Measurements from ENCODE around the gene FMO5.
"Not testable (repeated sequence)": the region's sequence is repeated elsewhere in the genome, so short reads cannot be mapped to it uniquely, and the experiment has no call there.

Gene FMO5, protein sequence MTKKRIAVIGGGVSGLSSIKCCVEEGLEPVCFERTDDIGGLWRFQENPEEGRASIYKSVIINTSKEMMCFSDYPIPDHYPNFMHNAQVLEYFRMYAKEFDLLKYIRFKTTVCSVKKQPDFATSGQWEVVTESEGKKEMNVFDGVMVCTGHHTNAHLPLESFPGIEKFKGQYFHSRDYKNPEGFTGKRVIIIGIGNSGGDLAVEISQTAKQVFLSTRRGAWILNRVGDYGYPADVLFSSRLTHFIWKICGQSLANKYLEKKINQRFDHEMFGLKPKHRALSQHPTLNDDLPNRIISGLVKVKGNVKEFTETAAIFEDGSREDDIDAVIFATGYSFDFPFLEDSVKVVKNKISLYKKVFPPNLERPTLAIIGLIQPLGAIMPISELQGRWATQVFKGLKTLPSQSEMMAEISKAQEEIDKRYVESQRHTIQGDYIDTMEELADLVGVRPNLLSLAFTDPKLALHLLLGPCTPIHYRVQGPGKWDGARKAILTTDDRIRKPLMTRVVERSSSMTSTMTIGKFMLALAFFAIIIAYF

DNA sequence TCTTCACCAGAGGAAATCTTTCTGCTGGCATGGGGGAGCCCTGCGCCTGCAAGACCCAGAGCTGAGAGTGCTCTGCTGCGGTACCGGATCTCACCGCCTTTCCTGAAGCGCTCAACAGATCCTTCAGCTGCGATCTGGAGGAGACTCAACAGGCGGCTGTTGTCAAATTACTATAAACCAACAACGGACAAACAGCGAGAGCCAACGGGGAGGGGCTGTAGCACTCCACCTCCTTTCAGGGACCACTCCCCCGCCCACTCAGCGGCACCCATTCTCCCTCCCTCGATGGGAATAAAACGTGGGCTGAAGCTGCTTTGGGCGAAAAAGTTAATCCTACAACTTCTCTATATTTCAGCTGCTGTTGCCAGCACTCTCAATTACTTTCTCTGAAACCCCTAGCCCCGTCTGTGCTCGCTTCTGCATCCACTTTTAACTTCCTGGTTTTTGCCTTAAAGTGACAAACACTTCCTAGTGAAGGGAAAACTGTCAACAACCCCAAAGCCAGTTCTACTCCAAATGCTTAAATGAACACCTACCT is at the start of gene FMO5:
Gene FMO5, minus strand, starts transcription at position 147 of the 538 bp plus-strand sequence. CDS start 310 bp downstream, outside the sequence.
- peak; percentile 14 for DNase-seq (ENCODE audit: low read depth)

DNA sequence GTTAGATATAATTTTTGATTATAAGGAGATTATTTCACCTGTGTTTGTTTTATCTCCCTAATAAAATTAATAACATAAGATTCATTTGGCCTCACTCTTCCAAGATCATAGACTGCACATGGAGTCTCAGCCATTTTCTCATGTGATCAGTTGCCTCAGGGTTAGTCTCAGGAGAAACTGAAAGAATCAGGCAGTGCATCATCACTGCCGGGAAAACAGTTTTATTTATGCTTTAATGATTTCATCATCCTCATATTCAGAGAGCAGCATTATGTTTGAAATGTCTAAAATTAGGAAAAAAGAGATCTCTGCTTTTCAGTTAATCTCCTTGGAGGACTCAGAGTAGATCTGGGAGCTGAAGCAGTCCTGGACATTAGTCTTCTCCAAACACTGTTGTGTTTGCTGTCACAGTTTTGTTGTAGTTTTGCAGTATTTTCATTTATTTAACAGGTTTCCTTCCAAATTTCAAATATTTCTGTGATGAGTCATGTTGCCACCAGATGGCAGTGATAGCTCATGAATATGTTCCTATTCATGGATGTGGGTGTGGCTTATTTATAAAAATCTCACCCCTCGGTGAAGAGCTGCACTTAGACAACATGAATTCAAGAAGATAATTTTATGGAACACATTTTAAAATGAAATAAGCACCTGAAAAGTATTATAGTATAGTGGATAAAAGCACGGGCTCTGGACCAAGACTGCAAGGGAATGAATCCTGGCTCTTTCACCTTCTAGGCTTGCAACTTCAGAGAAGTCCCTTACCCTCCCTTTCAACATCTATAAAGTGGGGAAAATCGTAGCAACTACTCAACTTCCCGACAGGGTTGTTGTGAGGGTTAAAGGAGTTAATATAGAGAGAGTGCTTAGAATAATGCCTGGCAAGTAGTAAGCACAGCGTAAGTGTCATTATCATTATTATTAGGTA is 48.5 kb upstream of the FMO5 start:
- DNase-seq (ENCODE audit: low read depth) = no peak

DNA sequence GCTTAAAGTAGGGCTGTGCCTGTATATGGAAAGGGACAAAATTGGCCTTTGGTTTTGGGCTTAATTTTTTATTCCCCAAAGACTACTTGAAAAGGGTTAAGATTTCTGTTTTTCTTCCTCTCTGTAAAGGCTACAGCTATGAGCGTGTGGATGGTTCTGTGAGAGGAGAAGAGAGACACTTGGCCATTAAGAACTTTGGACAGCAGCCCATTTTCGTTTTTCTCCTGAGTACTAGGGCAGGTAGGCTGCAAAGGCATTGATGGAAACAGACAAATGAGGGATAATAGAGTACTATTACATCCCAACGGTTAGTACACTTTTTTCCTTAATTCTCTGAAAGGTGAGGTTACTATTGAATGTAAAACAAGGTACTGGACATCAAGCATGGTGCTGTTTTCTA is 46.9 kb upstream of the FMO5 start:
- no peak for DNase-seq (ENCODE audit: low read depth)

DNA sequence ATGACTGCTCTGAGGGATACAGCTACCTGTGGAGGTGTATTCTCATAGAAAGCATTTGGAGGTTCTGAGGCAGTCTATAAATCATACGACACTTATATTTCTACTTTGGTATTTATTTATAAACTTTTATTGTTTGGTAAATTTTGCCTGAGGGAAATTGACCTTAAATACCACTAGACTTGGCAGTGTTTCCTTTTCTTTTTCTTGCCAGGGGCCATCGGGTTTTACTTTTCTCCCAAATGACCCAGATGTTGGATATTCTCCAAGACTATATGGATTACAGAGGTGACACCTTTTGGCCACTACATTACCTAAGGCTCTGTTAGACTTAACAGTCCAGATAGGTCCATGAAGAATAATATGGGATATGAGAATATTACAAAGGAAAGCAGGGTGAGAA is 45.6 kb upstream of the FMO5 start:
- DNase-seq (ENCODE audit: low read depth) = no peak

DNA sequence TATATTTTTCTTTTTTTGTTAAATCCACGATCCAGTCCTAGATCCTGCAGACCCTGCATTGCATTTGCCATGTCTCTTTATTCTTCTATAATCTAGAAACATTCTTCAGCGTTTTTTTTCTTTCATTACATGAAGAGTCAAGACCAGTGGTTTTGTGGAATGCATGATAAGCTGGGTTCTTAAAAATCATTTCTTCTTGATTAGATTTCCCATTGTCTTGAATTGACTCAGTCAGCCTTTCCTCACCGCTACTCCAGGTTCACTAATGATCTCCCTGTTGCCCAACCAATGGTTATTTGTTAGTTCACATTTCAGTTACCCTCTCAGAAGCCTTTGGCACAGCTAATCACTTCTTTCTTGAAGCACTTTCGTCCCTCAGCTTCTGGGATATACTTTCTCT is 42.6 kb upstream of the FMO5 start:
- no peak for DNase-seq (ENCODE audit: low read depth)

DNA sequence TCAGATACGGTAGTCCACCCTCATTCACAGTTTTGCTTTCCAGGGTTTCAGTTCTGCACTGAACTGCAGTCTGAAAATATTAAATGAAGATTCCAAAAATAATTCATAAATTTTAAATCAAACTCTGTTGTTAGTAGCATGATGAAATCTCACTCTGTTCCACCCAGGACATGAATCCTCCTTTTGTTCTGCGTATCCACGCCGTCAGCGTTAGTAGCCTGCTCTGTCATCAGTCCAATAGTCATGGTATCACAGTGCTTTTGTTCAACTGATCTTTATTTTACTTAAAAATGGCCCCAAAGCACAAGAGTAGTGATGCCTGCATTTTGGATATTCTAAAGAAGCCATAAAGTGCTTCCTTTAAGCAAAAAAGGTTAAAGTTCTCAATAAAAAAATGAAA is 41.2 kb upstream of the FMO5 start:
- no peak for DNase-seq (ENCODE audit: low read depth)

DNA sequence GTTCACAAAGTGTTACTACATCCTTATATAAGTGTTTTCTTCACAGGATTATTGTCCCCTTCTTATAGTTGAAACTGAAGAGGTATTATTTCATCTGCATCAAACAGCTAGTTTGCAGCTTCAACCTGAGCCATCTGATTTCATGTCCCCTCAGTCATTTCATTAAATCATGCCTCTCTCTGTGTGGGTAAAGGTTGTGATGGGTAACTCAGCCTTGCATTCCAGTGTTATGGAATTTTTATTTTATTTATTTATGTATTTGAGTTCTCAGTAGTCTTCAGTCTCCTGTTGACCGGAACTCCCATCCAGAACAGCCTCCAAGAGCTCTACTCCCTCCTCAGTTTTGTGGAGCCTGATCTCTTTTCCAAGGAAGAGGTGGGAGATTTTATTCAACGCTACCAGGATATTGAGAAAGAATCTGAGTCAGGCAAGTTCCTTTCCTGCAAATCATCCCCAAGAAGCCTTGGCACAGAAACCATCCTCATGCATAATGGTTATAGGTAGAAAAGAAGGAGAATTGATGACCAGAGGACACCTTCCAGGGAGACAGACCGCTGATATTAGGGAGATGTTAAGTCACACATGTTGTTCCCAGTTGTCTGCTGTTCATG is 39.1 kb upstream of the FMO5 start:
- DNase-seq (ENCODE audit: low read depth) = no peak

DNA sequence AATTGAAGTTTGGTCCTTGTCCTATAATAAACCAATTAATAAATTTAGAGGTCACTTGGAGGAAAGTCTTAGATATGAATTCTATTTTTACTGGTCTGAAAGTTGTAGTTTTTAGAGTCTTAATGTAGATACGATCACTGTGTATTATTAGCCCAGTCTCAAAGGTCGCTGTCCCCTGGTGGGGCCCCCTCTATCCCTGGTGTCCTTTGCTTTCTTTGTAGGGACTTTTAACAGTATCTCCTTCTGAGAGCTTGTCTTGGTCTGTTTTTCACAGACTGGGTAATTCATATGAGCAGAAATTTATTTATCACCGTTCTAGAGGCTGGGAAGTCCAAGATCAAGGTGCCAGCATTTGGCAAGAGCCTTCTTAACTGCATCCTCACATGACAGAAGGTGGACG is 35.8 kb upstream of the FMO5 start:
- no peak for DNase-seq (ENCODE audit: low read depth)

DNA sequence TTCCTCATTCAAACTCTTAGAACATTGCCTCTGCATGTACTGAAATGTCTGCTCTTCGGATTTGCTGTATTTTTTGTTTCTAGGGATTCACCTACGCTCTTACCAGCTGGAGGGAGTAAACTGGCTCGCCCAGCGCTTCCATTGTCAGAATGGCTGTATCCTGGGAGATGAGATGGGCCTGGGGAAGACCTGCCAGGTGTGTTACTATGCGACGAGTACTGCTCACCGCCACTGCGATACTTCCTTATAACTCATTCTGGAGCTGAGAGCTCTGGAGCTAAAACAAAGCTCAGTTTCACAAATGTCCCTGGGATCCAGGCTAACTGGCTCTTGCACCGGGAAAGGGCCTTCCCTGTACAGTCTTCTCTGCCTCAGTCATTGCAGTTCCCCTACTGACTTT is 27.4 kb upstream of the FMO5 start:
- DNase-seq (ENCODE audit: low read depth) = no peak

DNA sequence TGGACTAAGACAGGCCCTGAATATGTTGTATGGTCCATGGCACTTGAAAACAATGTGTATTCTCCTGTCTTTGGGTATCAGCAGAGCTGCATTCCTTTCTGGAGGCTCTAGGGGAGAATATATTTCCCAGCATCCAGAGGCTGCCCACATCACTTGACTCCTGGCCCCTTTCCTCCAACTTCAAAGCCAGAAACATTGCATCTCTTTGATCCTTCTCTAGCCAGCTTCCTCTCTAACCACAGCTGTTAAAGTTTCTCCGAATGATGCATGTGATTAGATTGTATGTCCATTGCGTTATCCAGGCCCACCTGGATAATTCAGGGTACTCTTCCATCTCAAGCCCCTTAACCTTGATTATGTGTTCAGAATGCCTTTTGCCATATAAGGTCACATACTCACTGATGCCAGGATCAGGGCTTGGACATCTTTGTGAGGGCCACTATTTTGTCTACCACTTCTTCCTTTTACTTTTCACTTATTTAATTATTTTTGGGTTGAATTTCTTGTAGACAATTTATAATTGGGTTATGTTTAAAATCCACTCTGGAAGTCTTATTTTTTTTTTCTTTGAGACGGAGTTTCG is 22.6 kb upstream of the FMO5 start:
- no peak for DNase-seq (ENCODE audit: low read depth)

DNA sequence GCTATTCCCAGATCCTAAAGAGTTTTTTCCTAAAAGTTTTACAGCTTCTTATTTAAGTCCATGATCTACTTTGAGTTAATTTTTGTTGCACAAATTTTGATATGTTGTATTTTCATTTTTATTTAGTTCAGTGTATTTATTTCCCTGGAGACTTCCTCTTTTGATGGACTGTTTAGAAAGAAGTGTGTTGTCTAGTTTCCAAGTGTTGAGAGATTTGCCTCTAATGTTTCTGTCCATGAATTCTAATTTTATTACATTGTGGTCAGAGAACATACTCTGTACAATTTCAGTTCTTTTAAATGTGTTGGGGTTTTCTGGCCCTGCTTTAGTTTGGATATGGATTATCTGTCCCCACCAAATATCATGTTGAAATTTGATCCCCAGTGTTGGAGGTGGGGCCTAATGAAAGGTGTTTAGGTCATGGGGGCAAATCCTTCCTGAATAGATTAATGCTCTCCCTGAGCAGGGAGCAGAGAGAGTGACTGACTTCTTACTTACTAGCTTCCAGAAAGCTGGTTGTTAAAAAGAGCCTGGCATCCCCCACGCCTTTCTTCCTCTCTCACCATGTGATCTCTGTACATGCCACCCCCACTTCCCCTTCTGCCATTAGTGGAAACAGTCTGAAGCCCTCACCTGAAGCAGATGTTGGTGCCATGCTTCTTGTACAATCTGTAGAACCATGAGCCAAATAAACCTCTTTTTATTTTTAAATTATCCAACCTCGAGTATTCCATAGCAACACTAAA is 21.9 kb upstream of the FMO5 start:
- DNase-seq (ENCODE audit: low read depth) = no peak

DNA sequence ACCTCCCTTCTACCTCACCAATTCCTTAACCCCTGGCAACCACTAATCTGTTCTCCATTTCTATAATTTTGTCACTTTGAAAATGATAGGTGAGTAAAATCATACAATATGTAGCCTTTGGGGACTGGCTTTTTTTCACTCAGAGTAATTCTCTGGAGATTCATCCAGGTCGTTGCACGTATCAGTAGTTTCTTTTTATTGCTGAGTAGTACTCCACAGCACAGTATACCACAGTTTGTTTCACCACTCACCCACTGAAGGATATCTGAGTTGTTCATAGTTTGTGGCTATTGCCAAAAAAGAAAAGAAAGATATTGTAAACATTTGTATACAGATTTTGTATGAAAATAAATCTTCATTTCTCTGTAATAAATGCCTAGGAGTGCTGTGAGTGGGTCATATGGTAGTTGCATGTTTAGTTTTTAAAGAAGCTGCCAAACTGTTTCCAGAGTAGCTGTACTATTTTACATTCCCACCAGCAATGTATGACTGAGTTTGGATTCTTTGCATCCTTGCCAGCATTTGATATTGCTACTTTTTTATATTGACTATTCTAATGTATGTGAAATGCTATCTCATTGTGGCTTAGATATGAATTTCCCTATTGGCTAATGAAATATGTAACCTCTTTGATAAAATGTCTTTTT is 21.0 kb upstream of the FMO5 start:
- DNase-seq (ENCODE audit: low read depth) = no peak

DNA sequence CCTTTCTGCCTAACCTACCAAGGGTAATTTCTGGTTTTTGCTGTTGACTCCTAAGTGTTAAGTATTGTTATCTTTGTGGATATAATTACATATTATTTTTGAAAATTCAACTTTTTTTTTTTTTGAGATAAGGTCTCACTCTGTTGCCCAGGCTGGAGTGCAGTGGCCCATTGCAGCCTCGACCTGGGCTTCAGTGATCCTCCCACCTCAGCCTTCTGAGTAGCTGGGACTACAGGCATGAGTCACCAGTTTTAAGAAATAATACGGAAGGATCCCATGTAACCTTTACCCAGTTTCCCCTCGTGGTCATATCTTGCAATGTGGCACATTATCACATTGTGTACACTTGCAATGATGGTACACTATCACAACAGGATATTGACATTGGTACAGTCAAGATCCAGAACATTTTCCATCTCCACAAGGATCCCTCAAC is 20.5 kb upstream of the FMO5 start:
- DNase-seq (ENCODE audit: low read depth) = no peak

DNA sequence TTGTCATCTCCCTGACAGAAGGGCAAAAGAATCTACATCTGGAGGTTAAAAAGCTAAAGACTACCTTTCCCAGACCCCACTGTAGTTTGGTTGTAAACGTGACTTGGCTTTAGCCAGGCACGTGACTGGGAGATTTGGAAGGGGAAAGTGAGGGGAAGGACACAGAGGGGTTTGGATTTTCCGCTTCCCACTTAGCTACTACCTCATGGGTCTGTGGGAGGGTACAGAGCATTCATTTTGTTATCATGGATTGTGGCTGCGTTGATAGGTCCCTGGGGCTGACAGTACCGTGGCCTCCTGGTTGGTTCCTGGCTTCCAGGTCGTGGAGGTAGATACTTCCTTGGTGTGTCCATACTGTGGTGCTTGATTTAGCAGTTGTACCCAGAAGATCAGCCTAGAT is 20.0 kb upstream of the FMO5 start:
- no peak for DNase-seq (ENCODE audit: low read depth)

DNA sequence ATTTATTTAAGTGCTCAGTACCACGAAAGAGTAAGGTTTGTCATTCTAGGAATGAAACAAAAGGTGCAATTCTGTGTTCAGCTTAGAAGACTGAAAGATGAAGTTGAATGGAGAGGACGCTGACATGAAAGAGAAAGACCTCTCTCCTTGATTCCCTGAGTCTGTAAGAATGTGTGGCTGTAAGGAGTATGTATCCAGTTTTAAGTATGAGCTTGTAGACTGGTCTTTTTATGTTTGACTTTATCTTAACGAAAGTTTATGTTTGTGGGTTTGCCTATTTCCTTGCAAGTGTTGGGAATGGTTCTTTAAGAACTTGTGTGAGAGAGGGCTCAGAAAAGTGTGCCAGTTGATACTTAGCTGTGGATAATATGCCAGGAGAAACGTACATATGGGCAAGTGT is 18.7 kb upstream of the FMO5 start:
- no peak for DNase-seq (ENCODE audit: low read depth)

DNA sequence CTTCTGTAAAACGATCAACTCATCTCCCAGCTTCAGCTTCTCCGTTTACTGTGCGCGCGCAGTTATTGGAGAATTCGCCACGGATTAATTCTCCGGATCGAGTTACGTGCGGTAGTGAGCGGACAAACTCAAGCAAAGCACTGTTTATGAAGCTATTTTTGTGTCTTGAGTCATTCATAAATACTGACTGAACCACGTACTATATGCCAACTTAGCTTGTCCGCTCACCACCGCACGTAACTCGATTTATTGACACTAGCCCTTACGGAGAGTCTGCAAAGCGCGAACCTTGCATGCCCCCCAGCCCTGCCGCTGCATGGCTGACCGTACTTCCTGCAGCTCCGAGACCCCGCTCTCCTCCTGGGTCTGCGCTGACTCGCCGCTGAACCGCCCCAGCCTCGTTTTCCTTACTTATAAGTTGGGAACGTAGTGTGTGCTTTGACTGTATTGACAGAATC is 18.1 kb upstream of the FMO5 start:
- DNase-seq (ENCODE audit: low read depth) = peak; percentile 4

DNA sequence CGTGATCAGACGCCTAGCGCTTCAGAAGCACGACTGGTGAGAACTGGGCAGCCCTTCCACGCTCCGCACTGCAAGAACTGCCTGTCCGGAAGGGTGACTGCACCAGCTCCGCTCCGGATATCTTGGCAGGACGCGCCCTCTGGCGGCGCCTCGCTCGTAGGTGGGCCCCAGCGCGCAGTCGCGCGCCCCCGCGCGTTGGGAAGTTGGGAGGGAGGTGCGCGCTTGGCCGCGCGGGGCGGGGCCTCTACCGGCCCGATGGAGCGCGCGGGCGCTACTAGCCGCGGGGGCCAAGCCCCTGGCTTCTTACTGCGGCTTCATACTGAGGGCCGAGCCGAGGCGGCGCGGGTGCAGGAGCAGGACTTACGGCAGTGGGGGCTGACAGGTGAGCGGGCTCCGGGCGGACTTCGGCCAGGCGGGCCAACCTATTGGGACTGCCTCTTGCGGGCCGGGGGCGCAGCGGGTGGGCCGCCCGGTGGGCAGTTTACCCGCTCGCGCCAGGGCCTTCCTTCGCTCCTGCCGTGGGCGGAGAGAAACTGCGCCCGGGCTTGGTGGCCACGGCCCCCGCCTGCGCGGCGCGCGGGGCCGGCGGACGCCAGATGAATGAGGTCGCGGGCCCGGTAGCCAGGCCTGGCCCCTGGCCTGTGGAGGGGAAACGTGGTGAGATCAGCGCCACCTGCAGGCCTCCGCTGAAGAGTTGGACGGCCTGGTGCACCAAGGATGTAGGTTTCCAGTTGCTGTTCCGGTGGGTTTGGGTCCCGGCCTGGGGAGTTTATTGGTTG is 17.5 kb upstream of the FMO5 start, which contains the start of gene CHD1L:
Gene CHD1L, plus strand, starts transcription at position 236 of the 779 bp plus-strand sequence. Its CDS starts 20 bp downstream, at position 256.
- peak; percentile 89 for DNase-seq (ENCODE audit: low read depth)

DNA sequence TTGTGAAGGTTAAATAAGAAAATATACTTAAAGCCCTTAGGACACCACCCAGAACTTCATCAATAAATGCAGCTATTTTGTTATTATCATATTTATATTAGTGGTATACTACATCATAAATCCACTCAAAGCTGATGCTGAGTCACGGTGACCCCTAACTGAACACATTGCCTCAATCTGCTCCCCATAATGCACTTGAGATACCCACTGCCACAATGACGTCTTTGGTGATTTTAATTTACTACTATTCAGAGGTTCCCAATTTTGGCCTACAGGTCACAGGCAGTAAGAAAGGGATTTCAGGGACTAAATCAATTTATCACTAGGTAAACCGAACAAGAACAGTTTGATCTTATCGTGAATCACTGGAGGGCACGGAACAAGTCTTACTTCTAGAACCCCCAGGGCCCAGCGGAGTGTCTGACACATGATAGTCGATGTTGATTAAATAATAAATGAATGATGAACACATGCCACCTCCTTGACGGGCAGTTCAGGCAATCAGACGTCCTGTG is 16.9 kb upstream of the FMO5 start:
- DNase-seq (ENCODE audit: low read depth) = no peak

DNA sequence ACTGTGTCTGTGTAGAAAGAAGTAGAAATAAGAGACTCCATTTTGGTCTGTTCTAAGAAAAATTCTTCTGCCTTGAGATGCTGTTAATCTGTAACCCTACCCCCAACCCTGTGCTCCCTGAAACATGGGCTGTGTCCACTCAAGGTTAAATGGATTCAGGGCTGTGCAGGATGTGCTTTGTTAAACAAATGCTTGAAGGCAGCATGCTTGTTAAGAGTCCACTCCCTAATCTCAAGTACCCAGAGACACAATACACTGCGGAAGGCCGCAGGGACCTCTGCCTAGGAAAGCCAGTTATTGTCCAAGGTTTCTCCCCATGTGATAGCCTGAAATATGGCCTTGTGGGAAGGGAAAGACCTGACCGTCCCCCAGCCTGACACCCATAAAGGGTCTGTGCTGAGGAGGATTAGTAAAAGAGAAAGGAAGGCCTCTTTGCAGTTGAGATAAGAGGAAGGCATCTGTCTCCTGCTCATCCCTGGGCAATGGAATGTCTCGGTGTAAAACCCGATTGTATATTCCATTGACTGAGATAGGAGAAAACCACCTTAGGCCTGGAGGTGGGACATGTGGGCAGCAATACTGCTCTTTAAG is 15.1 kb upstream of the FMO5 start:
- DNase-seq (ENCODE audit: low read depth) = not testable (repeated sequence)
